ENCODE measurements around the gene HLA-B.

Gene HLA-B

DNA sequence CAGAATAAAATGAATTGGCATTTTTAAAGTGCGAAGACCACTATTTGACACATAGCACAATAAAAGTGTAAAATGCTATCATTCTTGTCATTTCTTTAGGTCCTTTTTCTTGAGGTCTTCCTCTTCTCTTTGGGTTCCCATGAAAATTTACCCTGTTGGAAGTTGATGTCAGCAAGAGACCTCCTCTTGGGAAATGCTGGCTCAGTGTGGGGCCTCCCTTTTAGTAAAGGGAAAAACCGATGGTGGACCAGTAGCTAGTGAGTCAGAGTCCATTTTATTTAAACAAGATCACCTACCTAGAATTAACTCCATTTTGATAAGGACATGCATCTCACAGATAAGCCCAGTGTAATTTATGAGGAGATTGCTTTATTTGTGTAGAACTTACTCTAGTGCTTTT, 47.3 kb downstream of the HLA-B start:
- no peak overlapping the region for H3K4me3 ChIP-seq (ENCODE audit: low read length)
- H3K4me2 ChIP-seq (ENCODE audit: low read length), result no peak overlapping the region
- H3K4me1 ChIP-seq (ENCODE audit: control insufficient read depth, low read length), result no peaks in the 10 kb centered on the region
- H3K27me3 ChIP-seq (ENCODE audit: control insufficient read depth, low read length), result peaks cover 2% of the 10 kb centered on the region; the same call in 1 of the 2 replicates
- no peak overlapping the region for H3K27ac ChIP-seq (ENCODE audit: low read depth, low read length)
- H4K20me1 ChIP-seq (ENCODE audit: control insufficient read depth, insufficient read depth, low read depth, low read length), result no peaks in the 10 kb centered on the region
- H3K36me3 ChIP-seq (ENCODE audit: control insufficient read depth, low read length), result no peaks in the 10 kb centered on the region
- H3F3A ChIP-seq (ENCODE audit: control insufficient read depth, insufficient read depth), result no peaks in the 10 kb centered on the region
- no peak for TF ChIP-seq EZH2phosphoT487 (IDR thresholded peaks at IDR 0.05; ENCODE audit: borderline replicate concordance, low read length)
- TF ChIP-seq, protein P1, sequence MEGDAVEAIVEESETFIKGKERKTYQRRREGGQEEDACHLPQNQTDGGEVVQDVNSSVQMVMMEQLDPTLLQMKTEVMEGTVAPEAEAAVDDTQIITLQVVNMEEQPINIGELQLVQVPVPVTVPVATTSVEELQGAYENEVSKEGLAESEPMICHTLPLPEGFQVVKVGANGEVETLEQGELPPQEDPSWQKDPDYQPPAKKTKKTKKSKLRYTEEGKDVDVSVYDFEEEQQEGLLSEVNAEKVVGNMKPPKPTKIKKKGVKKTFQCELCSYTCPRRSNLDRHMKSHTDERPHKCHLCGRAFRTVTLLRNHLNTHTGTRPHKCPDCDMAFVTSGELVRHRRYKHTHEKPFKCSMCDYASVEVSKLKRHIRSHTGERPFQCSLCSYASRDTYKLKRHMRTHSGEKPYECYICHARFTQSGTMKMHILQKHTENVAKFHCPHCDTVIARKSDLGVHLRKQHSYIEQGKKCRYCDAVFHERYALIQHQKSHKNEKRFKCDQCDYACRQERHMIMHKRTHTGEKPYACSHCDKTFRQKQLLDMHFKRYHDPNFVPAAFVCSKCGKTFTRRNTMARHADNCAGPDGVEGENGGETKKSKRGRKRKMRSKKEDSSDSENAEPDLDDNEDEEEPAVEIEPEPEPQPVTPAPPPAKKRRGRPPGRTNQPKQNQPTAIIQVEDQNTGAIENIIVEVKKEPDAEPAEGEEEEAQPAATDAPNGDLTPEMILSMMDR (IDR thresholded peaks at IDR 0.05; ENCODE audit: low read depth, low read length, poor library complexity, severe bottlenecking), result no peak
- H3K79me2 ChIP-seq (ENCODE audit: control insufficient read depth, low read length), result no peaks in the 10 kb centered on the region
- H3K9me2 ChIP-seq (replicated peaks; ENCODE audit: control insufficient read depth, low read length), result no peaks in the 10 kb centered on the region
- H3K9me3 ChIP-seq (ENCODE audit: control insufficient read depth, insufficient read depth, low read length), result no peaks in the 10 kb centered on the region

DNA sequence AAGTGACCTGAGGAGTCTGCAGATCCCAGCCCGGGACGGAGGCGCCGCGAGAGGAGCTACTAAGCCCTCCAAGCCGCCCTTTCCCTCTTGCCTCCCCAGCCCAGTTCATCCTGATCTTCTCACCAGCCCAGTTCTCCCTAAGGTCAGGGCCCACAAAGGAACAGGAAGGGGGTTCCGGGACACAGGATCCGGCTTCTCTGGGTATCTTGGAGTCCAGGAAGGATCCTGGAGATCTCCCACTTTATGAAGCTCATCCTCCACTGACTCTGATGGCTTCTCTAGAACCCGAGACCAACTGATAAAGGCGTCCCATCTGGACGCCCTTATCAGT, 48.2 kb downstream of the HLA-B start:
- H3K4me1 ChIP-seq (ENCODE audit: control insufficient read depth, low read length), result no peaks in the 10 kb centered on the region
- H3K27ac ChIP-seq (ENCODE audit: low read depth, low read length), result no peak overlapping the region
- no peak overlapping the region for H3K4me2 ChIP-seq (ENCODE audit: low read length)
- no peaks in the 10 kb centered on the region for H3F3A ChIP-seq (ENCODE audit: control insufficient read depth, insufficient read depth)
- H3K36me3 ChIP-seq (ENCODE audit: control insufficient read depth, low read length), result no peaks in the 10 kb centered on the region
- H4K20me1 ChIP-seq (ENCODE audit: control insufficient read depth, insufficient read depth, low read depth, low read length), result no peaks in the 10 kb centered on the region
- no peaks in the 10 kb centered on the region for H3K9me3 ChIP-seq (ENCODE audit: control insufficient read depth, insufficient read depth, low read length)
- no peaks in the 10 kb centered on the region for H3K9me2 ChIP-seq (replicated peaks; ENCODE audit: control insufficient read depth, low read length)
- H3K27me3 ChIP-seq (ENCODE audit: control insufficient read depth, low read length), result peaks cover 4% of the 10 kb centered on the region; the same call in 1 of the 2 replicates
- no peak overlapping the region for H3K4me3 ChIP-seq (ENCODE audit: low read length)
- TF ChIP-seq, protein P1 (IDR thresholded peaks at IDR 0.05; ENCODE audit: low read depth, low read length, poor library complexity, severe bottlenecking), result no peak
- no peak for TF ChIP-seq EZH2phosphoT487 (IDR thresholded peaks at IDR 0.05; ENCODE audit: borderline replicate concordance, low read length)
- no peaks in the 10 kb centered on the region for H3K79me2 ChIP-seq (ENCODE audit: control insufficient read depth, low read length)

DNA sequence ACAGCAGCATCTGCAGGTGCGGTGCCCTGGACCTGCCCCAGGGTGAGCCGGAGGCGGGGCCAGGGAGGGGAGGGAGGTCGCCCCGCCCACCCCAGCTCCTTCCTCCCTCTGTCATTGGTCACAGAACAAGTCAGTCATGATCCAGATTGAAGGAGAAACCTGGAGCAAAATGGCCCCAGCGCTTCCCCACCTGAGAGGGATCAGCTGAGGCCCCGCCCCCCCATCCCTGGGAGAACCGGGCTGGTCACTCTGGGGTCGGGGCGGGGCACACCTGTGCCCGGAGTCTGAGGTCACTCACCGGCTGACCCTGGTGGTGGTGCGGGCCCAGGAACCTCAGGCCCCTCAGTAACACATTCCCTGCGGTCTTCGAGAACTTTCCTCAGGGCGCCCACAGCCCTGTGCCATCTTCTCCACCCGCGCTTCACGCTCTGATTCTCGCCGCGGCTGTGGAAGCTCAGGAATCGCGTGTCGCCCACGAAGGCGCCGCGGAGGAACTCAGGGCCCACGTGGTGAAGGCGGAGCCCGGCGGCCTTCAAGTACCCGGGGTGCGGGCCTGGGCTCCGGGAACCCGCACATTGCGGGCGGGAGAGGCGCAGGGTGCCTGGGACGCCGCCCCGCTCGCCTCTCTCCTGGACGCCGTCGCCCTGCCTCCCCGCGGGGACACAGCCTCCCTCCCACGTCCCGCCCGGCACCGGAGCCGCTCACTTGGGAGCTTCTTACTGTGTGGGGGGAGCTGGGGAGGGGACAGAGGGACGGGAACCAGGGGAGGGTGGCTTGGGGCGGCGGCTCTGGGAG, 48.7 kb downstream of the HLA-B start:
- H3K36me3 ChIP-seq (ENCODE audit: control insufficient read depth, low read length), result no peaks in the 10 kb centered on the region
- no peaks in the 10 kb centered on the region for H3K9me3 ChIP-seq (ENCODE audit: control insufficient read depth, insufficient read depth, low read length)
- no peaks in the 10 kb centered on the region for H4K20me1 ChIP-seq (ENCODE audit: control insufficient read depth, insufficient read depth, low read depth, low read length)
- H3K27ac ChIP-seq (ENCODE audit: low read depth, low read length), result no peak overlapping the region
- no peaks in the 10 kb centered on the region for H3K4me1 ChIP-seq (ENCODE audit: control insufficient read depth, low read length)
- peaks cover 9% of the 10 kb centered on the region; the same call in 1 of the 2 replicates for H3K27me3 ChIP-seq (ENCODE audit: control insufficient read depth, low read length)
- no peaks in the 10 kb centered on the region for H3K79me2 ChIP-seq (ENCODE audit: control insufficient read depth, low read length)
- H3K4me3 ChIP-seq (ENCODE audit: low read length), result no peak overlapping the region
- no peak for TF ChIP-seq EZH2phosphoT487 (IDR thresholded peaks at IDR 0.05; ENCODE audit: borderline replicate concordance, low read length)
- TF ChIP-seq, protein P1 (IDR thresholded peaks at IDR 0.05; ENCODE audit: low read depth, low read length, poor library complexity, severe bottlenecking), result no peak
- no peak overlapping the region for H3K4me2 ChIP-seq (ENCODE audit: low read length)
- H3F3A ChIP-seq (ENCODE audit: control insufficient read depth, insufficient read depth), result no peaks in the 10 kb centered on the region
- H3K9me2 ChIP-seq (replicated peaks; ENCODE audit: control insufficient read depth, low read length), result no peaks in the 10 kb centered on the region

Data from DOHH2 (cell line).